Inferior parietal cortex (tissue), 1 donor: ENCODE data around the gene BOLA2B.
"Not testable (repeated sequence)": the region's sequence is repeated elsewhere in the genome, so short reads cannot be mapped to it uniquely, and the experiment has no call there.

Experiments used
- DNase-seq: peaks from one replicate; pipeline ENCODE4 v3.0.0-alpha.2; 2016; ENCODE audit errors: extremely low spot score

BOLA2B gene

GRCh38 chr16:30193615-30194014 is at the start of gene BOLA2B, which contains the start of gene SLX1A:
TSS of gene BOLA2B (minus strand) at chr16:30193666. CDS start at chr16:30193595, 71 bp downstream.
TSS of gene SLX1A (plus strand) at chr16:30193875. CDS start at chr16:30194085, 210 bp downstream.
- not testable (repeated sequence) for DNase-seq

DNA sequence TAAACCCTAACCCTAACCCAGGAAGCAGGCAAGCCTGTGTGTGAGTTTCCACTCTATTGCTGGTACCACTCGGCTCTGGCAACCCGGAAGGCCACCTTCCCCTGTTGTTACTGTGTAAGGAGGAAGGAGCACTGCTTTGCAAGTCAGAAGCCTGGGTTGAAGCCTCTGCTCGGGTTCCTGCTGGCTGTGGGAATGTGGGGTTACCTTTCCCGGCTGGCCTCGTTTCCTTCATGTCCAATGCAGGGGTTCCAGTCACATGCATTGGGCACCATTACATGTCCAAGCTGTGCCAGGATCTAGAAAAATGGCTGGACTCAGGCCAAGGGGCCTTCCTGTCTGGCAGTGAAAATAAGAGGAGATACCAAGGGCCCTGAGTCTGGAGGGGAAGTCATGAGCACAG is 23.6 kb upstream of the BOLA2B start:
- DNase-seq, result not testable (repeated sequence)

DNA sequence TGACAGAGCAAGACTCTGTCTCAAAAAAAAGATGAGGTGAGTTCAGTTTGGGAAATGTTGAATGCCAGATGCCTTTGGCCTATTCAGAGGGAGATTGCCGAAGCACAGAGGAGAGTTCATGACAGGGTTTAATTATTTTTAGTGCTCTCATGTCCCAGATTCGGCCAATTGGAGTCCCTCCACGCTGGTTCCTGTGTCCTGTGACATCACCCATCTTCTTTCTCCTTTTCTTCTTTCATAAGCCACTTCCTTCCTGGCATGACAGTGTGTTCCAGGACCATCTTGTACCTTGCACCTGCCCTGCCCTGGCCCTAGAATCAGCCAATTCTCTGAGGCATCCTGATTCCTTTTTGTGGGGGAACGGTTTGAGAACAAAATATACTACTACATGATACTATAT is 17.9 kb upstream of the BOLA2B start:
- DNase-seq, result not testable (repeated sequence)

GRCh38 chr16:30209032-30209431 is 15.6 kb upstream of the BOLA2B start:
- DNase-seq, result not testable (repeated sequence)

GRCh38 chr16:30207063-30207704 is 13.7 kb upstream of the BOLA2B start:
- not testable (repeated sequence) for DNase-seq

DNA sequence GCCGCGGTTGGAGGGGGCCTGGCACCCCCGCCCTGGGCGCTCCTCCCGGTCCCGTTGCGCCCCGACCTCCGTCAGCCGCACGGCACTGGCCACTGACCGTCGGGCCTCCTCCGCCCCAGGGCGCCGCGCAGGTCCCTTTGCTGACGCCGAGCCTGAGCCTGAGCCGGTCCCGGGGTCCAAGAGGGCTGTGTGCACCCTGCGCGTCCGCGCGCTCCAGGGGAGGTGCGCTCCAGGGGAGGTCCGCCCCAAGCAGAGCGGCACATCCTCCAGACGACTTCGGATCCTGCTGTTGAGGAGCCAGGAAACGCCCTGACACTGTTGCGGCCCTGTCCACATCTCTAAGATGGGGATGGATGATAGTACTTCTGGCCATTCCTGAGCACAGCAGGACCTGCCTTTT is 12.8 kb upstream of the BOLA2B start:
- not testable (repeated sequence) for DNase-seq

GRCh38 chr16:30205541-30206236 is 12.2 kb upstream of the BOLA2B start:
- DNase-seq, result not testable (repeated sequence)

DNA sequence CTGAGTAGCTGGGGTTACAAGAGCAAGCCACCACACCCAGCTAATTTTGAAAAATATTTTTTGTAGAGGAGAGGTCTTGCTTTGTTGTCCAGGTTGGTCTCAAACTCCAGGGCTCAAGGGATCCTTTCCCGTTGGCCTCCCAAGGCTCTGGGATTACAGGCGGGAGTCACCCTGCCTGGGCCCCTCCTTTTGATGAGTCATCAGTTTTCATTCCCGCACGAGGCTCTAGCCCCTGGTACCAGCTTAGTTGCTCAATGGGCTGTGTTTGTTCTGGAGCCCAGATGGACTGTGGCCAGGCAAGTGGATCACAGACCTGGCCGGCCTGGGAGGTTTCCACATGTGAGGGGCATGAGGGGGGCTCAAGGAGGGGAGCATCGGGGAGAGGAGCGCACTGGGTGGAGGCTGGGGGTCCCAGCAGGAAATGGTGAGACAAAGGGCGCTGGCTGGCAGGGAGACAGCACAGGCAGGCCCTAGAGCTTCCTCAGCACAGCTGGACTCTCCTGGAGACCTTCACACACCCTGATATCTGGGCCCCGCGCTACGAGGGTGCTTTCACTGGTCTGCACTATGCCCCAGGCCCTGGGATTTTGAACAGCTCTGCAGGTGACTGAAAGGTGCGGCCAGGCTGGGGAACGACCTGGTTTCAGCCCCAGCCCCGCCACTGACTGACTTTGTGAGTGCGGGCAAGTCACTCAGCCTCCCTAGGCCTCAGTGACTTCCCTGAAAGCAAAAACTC is 6.3 kb upstream of the BOLA2B start:
- not testable (repeated sequence) for DNase-seq

DNA sequence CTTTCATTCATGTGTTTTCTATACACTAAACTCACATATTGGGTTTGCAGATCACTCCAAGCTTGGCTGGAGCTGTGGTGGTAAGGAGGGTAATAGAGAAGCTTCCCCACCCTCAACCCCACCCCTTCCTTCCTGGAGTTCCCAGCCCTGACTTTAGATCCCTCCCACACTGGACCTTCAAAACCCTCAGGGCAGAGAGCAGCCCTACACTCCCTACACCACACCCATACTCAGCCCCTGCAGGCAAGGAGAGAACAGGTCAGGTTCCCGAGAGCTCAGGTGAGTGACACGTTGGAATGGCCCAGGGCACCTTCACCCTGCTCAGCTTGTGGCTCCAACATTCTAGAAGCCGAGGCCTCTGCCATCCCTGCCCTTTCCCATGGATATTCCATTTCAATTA is 5.6 kb upstream of the BOLA2B start, which contains the start of gene SULT1A3:
Gene SULT1A3, plus strand, starts transcription at position 207 of the 400 bp plus-strand sequence. CDS start 1,474 bp downstream, outside the sequence.
- not testable (repeated sequence) for DNase-seq

DNA sequence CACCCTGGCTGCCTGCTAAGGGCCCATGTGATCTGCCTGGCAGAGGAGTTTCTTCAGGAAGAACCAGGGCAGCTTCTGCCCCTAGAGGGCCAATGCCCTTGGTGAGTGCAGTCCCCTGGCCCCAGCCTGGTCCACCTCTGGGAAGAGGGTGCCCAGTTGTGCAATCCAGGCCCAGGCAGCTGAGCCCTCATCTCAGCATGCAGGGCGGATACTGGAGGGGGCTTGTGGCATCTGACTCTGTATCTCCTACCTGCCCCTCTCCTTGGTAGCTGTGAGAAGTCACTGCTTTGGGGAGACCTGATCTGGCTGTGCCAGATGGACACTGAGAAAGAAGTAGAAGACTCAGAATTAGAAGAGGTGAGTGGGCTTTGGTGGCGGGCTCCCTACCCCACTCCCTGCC is 3.5 kb upstream of the BOLA2B start:
- DNase-seq, result not testable (repeated sequence)

DNA sequence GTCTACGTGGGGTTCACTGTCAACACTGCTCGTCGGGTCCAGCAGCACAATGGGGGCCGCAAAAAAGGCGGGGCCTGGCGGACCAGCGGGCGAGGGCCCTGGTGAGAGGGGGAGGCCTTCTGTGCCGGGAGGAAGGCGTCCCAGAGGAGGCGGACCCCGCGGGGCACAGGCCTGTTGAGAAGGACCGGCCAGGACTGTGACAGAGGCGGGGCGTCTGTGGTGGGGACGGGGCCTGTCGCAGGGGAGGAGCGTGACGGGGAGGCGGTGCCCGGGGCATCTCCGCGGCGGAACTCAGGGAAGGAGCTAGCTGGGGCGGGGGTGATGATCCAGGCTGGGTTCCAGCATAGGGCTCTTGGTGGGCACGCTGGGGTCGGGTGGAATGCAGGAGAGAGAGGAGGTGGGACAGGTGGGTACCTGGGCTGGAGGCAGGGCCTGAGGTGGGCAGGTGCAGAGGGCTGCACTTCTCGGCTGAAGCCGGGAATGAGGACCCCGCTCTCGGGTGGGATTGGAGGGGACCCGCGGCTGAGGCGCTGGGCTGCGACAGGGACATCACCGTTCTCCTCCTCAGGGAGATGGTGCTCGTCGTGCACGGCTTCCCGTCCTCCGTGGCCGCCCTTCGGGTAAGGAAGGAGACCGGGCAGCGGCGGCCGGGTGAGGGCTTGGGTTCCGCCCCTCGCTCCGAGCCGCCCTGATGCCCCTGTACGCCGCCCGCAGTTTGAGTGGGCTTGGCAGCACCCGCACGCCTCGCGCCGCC is 883 bp upstream of the BOLA2B start:
- not testable (repeated sequence) for DNase-seq

DNA sequence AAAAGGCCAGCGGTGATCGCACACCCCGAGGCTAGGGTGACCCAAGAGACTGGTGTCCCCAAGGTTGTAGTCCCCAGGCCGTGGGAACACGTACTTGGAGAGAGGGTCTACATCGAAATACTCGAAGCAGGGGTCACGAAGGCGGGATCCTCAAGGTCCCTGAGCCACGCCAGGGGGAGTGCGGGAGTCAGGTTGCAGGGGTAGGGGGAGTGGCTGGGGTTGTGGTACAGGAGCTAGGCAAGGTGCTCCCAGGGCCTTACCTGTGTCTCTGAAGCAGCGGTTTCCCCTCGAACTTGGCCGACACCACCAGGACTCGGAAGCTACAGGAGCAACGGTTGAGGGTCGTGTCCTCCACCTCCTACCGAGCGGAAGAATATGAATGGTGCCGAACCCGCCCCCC is 368 bp downstream of the BOLA2B start:
- not testable (repeated sequence) for DNase-seq

- not testable (repeated sequence) for DNase-seq
Observed at GRCh38 chr16:30191158-30191557, 2.3 kb downstream of the BOLA2B start.

- no peak for DNase-seq
Observed at GRCh38 chr16:30187971-30188561, 5.4 kb downstream of the BOLA2B start.

DNA sequence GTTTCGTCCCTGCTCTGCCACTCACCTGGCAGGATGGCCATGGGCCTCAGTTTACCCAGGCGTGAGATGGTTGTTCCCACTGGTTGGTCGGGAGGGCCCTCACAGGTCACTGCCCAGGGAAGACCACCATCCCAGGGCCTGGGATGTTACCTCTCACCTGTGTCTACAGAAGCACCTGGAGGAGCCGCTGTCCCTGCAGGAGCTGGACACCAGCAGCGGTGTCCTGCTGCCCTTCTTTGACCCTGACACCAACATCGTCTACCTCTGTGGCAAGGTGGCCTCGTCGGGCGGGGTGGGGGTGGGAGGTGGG is 6.0 kb downstream of the BOLA2B start:
- no peak for DNase-seq

DNA sequence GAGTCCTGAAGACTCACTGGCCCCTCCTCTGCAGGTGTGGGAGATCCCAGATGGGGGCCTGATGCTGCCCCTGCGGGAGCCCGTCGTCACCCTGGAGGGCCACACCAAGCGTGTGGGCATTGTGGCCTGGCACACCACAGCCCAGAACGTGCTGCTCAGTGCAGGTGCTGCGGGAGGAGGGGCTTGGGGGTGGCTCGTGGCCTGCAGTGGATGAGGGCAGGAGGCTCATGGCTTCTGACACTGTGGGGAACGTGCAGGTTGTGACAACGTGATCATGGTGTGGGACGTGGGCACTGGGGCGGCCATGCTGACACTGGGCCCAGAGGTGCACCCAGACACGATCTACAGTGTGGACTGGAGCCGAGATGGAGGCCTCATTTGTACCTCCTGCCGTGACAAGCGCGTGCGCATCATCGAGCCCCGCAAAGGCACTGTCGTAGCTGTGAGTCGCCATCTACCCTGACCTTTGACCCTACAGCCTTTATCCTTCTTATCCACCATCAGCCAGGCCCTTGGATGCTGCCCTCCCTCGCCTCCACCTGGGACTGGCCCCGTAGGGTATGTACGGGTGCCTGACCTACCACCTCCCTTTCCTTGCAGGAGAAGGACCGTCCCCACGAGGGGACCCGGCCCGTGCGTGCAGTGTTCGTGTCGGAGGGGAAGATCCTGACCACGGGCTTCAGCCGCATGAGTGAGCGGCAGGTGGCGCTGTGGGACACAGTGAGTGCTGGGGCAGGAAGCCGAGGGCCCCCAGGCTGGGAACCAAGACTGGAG is 6.5 kb downstream of the BOLA2B start:
- DNase-seq, result no peak

DNA sequence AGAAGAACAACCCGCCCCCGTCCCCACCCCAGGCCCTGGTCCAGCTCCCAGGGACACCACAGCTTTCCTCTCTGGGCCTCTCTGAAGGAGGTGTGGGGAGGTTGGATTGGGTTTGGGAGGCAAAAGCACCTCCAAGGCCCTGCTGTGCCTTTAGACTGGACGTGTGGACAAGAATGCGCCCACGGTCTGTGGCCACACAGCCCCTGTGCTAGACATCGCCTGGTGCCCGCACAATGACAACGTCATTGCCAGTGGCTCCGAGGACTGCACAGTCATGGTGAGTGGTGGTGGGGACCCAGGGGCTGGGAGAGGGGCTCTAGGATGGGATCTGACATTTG is 7.1 kb downstream of the BOLA2B start:
- DNase-seq, result no peak

GRCh38 chr16:30185683-30186421 is 7.6 kb downstream of the BOLA2B start:
- DNase-seq, result no peak

DNA sequence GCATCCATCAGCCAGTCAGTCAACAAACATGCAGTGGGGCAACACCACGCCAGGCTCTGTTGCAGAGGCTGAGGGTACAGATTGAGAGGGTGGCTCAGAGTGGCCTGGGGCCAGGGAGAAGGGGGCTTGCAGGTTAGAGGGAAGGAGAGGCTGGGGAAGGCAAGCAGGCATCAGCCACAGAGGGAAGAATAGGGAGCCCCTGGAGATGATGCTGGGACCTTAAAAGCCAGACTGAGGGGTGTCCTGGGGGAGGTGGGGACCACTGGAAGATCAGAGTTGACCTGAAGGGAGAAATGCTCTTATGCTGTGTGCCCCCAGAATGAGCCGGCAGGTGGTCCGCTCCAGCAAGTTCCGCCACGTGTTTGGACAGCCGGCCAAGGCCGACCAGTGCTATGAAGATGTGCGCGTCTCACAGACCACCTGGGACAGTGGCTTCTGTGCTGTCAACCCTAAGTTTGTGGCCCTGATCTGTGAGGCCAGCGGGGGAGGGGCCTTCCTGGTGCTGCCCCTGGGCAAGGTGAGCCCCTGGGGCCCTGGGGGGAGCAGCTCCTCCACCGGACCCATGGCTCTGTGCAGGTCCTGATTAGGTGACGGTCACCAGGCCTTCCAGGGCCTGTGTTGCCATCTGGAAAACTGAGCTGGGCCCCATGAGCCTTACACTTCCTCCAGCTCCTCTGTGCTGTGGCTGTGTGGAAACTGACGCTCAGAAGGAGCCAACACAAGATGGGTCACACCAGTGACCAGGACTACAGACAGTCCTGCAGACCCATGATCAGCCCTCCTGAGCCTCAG is 8.4 kb downstream of the BOLA2B start:
- no peak for DNase-seq
